ENCODE measurements around the gene CFTR.

GRCh38 chr7:117605712-117606111 lies 125.9 kb downstream of the CFTR start:
- no peak for TF ChIP-seq PPARD (CRISPR knock-in tag; IDR thresholded peaks at IDR 0.05)
- no peak for TF ChIP-seq EZH2 (IDR thresholded peaks at IDR 0.05; ENCODE audit: borderline replicate concordance, low read depth, low read length)
- no peak for TF ChIP-seq TAF1 (IDR thresholded peaks at IDR 0.05; ENCODE audit: control insufficient read depth, extremely low read depth, insufficient read depth, low read length, severe bottlenecking)
- TF ChIP-seq SIN3A (IDR thresholded peaks at IDR 0.05; ENCODE audit: borderline replicate concordance in 2 of 2, control insufficient read depth in 1 of 2, low read depth in 2 of 2, low read length in 2 of 2): no peak
- TF ChIP-seq ZFP36 (IDR thresholded peaks at IDR 0.05; ENCODE audit: low read depth, low read length, partially characterized antibody): no peak
- TF ChIP-seq GATAD2B (IDR thresholded peaks at IDR 0.05; ENCODE audit: borderline replicate concordance): no peak
- TF ChIP-seq CTCF (IDR thresholded peaks at IDR 0.05 in 2 of 3, conservative IDR thresholded peaks at IDR 0.05 in 1 of 3; ENCODE audit: insufficient read depth in 2 of 3, low read depth in 1 of 3, low read length in 3 of 3): no peak
- TF ChIP-seq, protein P1, sequence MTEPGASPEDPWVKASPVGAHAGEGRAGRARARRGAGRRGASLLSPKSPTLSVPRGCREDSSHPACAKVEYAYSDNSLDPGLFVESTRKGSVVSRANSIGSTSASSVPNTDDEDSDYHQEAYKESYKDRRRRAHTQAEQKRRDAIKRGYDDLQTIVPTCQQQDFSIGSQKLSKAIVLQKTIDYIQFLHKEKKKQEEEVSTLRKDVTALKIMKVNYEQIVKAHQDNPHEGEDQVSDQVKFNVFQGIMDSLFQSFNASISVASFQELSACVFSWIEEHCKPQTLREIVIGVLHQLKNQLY (CRISPR knock-in tag; conservative IDR thresholded peaks at IDR 0.05): no peak
- no peak for TF ChIP-seq EP300 (IDR thresholded peaks at IDR 0.05; ENCODE audit: low read length)
- TF ChIP-seq, protein P2, sequence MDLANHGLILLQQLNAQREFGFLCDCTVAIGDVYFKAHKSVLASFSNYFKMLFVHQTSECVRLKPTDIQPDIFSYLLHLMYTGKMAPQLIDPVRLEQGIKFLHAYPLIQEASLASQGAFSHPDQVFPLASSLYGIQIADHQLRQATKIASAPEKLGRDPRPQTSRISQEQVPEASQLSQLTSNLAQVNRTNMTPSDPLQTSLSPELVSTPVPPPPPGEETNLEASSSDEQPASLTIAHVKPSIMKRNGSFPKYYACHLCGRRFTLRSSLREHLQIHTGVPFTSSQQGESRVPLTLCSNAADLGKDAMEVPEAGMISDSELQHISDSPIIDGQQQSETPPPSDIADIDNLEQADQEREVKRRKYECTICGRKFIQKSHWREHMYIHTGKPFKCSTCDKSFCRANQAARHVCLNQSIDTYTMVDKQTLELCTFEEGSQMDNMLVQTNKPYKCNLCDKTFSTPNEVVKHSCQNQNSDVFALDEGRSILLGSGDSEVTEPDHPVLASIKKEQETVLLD (IDR thresholded peaks at IDR 0.05): no peak
- TF ChIP-seq RBM22 (IDR thresholded peaks at IDR 0.05; ENCODE audit: low read depth, low read length, poor library complexity, severe bottlenecking): no peak
- TF ChIP-seq DDX20 (tag; IDR thresholded peaks at IDR 0.05; ENCODE audit: low read depth): no peak
- TF ChIP-seq, protein P3, sequence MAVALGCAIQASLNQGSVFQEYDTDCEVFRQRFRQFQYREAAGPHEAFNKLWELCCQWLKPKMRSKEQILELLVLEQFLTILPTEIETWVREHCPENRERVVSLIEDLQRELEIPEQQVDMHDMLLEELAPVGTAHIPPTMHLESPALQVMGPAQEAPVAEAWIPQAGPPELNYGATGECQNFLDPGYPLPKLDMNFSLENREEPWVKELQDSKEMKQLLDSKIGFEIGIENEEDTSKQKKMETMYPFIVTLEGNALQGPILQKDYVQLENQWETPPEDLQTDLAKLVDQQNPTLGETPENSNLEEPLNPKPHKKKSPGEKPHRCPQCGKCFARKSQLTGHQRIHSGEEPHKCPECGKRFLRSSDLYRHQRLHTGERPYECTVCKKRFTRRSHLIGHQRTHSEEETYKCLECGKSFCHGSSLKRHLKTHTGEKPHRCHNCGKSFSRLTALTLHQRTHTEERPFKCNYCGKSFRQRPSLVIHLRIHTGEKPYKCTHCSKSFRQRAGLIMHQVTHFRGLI (CRISPR knock-in tag; IDR thresholded peaks at IDR 0.05): no peak
- TF ChIP-seq FOXM1 (IDR thresholded peaks at IDR 0.05; ENCODE audit: low read depth): no peak
- TF ChIP-seq FOXM1 (CRISPR knock-in tag; IDR thresholded peaks at IDR 0.05; ENCODE audit: low read depth): no peak
